Cardiac muscle cell (in vitro differentiated cells and primary cell): ENCODE measurements around the gene DOCK3. TPM values are rescaled to one million over a fixed set of nuclear protein-coding genes. Genes with fewer than 3 reads are reported as not detected.
"Not testable (repeated sequence)": the region's sequence is repeated elsewhere in the genome, so short reads cannot be mapped to it uniquely, and the experiment has no call there.

Experiments
- DNase-seq, 2 donors: peaks; one replicate each; pipeline versions ENCODE4 v3.0.0 to v3.0.0-alpha.2; 2010 to 2017; ENCODE audit warnings: low read depth in 1 of 2, low spot score in 1 of 2
- H3K27ac ChIP-seq: fragments of 200-600 bp; sonication (generic); 2 replicates; pipeline ENCODE4 v1.5.1; 2016
- H3K27me3 ChIP-seq: fragments of 200-600 bp; sonication (generic); 2 replicates; pipeline ENCODE4 v1.6.0; 2016; ENCODE audit warnings: control low read depth
- H3K36me3 ChIP-seq: fragments of 200-600 bp; sonication (generic); 2 replicates; pipeline ENCODE4 v1.5.1; 2016; ENCODE audit warnings: control low read depth
- H3K4me1 ChIP-seq: fragments of 200-600 bp; sonication (generic); 2 replicates; pipeline ENCODE4 v1.8.1; 2017; ENCODE audit warnings: low read depth, mild to moderate bottlenecking, mixed run types
- H3K4me3 ChIP-seq: fragments of 200-600 bp; sonication (generic); 2 replicates; pipeline ENCODE4 v1.5.1; 2016; ENCODE audit warnings: mild to moderate bottlenecking
- H3K9me3 ChIP-seq: fragments of 200-600 bp; sonication (generic); 2 replicates; pipeline ENCODE4 v1.5.1; 2017; ENCODE audit warnings: low read depth, mild to moderate bottlenecking, control low read depth
- polyA plus RNA-seq: library from polyadenylated mRNA; unstranded; fragments of >200 nt; fragmentation: Nextera tagmentation; extraction: Ambion mirVana; gene quantifications from 2 replicates; pipeline ENCODE4 v1.2.1, GENCODE V29; 2016
- total RNA-seq: library from RNA; depleted of rRNA; stranded (reverse); fragments of >200 nt; gene quantifications from 2 replicates; pipeline ENCODE4 v1.2.3, GENCODE V29; 2016
- TF ChIP-seq, protein P1 (sequence below): IDR thresholded peaks from 2 replicates; pipeline ENCODE4 v1.5.1; 2012; ENCODE audit warnings: low read depth, mild to moderate bottlenecking, low read length

DOCK3 gene
- total and polyA plus RNA-seq, 2 experiments from 2014 or later = 0.56 to 1.3 TPM

DNA sequence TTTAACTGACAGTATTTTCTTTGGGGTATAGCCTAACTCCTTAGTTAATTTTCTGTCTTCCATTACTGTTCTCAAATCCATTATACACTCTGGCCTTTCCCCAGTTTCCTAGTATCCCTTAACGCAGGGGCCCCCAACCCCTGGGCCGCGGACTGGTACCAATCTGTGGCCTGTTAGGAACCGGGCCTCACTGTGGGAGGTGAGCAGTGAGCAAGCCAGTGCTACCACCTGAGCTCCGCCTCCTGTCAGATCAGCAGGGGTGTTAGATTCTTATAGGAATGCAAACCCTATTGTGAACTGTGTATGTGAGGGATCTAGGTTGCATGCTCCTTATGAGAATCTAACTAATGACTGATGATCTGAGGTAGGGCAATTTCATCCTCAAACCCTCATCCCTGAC is 75.1 kb downstream of the DOCK3 start:
- no peak overlapping the region for H3K4me3 ChIP-seq
- H3K27ac ChIP-seq = no peak overlapping the region
- no peaks in the 10 kb centered on the region for H3K9me3 ChIP-seq
- H3K36me3 ChIP-seq = no peaks in the 10 kb centered on the region
- H3K27me3 ChIP-seq = no peaks in the 10 kb centered on the region
- TF ChIP-seq, protein P1, sequence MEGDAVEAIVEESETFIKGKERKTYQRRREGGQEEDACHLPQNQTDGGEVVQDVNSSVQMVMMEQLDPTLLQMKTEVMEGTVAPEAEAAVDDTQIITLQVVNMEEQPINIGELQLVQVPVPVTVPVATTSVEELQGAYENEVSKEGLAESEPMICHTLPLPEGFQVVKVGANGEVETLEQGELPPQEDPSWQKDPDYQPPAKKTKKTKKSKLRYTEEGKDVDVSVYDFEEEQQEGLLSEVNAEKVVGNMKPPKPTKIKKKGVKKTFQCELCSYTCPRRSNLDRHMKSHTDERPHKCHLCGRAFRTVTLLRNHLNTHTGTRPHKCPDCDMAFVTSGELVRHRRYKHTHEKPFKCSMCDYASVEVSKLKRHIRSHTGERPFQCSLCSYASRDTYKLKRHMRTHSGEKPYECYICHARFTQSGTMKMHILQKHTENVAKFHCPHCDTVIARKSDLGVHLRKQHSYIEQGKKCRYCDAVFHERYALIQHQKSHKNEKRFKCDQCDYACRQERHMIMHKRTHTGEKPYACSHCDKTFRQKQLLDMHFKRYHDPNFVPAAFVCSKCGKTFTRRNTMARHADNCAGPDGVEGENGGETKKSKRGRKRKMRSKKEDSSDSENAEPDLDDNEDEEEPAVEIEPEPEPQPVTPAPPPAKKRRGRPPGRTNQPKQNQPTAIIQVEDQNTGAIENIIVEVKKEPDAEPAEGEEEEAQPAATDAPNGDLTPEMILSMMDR = no peak
- DNase-seq = peak in 1 of 2 donors; percentile 1
- H3K4me1 ChIP-seq = no peaks in the 10 kb centered on the region

DNA sequence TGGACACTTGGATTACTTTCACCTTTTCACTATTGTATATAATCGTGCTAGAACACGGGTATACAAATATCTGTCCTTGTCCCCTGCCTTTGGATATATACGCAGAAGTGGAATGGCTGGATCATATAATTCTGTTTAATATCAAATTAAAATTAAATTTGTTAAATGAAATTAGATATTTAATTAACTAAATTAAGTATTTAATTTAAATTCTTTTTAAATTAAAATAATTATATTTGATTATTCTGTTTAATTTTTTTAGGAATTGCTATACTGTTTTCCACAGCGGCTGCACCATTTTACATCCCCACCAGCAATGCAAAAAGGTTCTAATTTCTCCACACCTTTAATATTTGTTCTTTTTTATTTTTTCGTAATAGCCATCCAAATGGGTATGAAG is 84.3 kb downstream of the DOCK3 start:
- no peak overlapping the region for H3K4me3 ChIP-seq
- no peaks in the 10 kb centered on the region for H3K27me3 ChIP-seq
- H3K36me3 ChIP-seq = no peaks in the 10 kb centered on the region
- H3K27ac ChIP-seq = no peak overlapping the region
- no peak for DNase-seq
- H3K9me3 ChIP-seq = no peaks in the 10 kb centered on the region
- H3K4me1 ChIP-seq = no peaks in the 10 kb centered on the region
- TF ChIP-seq, protein P1 = no peak

DNA sequence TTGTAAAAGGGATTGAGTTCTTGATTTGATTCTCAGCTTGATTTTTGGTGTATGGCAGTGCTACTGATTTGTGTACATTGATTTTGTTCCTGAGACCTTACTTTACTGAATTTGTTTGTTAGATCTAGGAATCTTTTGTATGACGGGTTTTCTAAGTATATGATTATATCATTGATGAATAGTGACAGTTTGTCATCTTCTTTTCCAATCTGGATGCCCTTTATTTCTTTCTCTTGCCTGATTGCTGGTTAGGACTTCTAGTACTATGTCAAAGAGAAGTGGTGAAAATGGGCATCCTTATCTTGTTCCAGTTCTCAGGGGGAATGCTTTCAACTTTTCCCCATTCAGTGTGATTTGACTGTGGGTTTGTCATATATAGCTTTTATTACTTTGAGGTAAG is 103.0 kb downstream of the DOCK3 start:
- DNase-seq = no peak
- Histone ChIP-seq H3K27ac (no peak overlapping the region), H3K27me3 (no peaks in the 10 kb centered on the region)

DNA sequence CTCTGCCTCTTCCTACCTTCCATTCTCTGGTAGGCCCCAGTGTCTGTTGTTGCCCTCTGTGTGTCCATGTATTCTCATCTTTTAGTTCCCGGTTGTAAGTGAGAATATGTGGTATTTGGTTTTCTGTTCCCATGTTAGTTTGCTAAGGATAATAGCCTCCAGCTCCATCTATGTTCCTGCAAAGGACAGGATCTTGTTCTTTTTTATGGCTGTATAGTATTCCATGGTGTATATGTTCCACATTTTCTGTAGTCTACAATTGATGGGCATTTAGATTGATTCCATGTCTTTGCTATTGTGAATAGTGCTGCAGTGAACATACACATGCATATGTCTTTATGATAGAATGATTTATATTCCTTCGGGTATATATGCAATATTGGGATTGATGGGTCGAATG is 107.0 kb downstream of the DOCK3 start:
- H3K4me1 ChIP-seq, H3K27ac ChIP-seq, DNase-seq, H3K9me3 ChIP-seq, H3K27me3 ChIP-seq, H3K36me3 ChIP-seq, H3K4me3 ChIP-seq: not testable (repeated sequence)

More for the DNA sequence above, 103.0 kb downstream of the DOCK3 start:
- H3K9me3 ChIP-seq = no peaks in the 10 kb centered on the region
- no peaks in the 10 kb centered on the region for H3K36me3 ChIP-seq
- no peaks in the 10 kb centered on the region for H3K4me1 ChIP-seq
- TF ChIP-seq, protein P1 = no peak
- no peak overlapping the region for H3K4me3 ChIP-seq

DNA sequence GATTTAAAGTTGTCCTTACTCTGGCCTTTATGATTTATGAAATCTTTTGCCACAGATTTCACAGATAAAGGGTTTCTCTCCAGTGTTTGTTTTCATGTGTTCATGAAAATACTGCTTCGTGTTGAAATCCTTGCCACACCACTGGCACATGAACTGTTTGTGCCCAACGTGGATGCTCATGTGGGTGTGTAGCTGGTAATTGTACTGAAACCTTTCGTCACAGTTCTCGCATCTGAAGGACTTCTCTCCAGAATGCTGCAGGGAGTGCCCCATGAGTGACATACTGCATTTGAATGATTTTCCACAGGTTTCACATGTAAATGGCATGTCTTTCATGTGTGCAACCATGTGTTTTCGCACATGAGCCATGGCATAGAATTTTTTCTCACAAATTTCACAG is 111.9 kb downstream of the DOCK3 start:
- Histone ChIP-seq H3K27me3 (no peaks in the 10 kb centered on the region), H3K9me3 (no peaks in the 10 kb centered on the region), H3K4me1 (no peaks in the 10 kb centered on the region), H3K27ac (no peak overlapping the region), H3K4me3 (no peak overlapping the region), H3K36me3 (no peaks in the 10 kb centered on the region)
- TF ChIP-seq, protein P1 = no peak
- no peak for DNase-seq

DNA sequence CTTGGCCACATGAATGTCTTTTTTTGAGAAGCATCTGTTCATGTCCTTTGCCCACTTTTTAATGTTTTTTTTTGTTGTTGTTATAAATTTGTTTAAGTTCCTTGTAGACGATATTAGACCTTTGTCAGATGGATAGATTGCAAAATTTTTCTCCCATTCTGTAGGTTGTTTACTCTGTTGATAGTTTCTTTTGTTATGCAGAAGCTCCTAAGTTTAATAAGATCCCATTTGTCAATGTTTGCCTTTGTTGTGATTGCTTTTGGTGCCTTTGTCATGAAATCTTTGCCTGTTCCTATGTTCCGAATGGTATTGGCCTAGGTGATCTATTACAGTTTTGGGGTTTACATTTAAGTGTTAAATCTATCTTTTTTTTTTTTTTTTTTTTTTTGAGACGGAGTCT is 116.2 kb downstream of the DOCK3 start:
- DNase-seq, H3K36me3 ChIP-seq, H3K4me1 ChIP-seq, H3K4me3 ChIP-seq, H3K27ac ChIP-seq, H3K27me3 ChIP-seq, H3K9me3 ChIP-seq: not testable (repeated sequence)

DNA sequence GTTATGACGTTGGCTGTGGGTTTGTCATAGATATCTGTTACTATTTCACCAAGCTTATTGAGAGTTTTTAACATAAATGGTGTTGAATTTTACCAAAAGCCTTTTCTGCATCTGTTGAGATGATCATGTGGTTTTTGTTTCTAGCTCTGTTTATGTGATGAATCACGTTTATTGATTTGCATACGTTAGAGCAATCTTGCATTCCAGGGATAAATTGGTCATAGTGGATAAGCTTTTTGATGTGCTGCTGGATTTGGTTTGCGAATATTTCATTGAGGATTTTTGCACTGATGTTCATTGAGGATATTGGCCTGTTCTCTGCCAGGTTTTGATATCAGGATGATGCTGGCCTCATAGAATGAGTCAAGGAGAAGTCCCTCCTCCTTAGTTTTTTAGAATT is 117.8 kb downstream of the DOCK3 start:
- no peaks in the 10 kb centered on the region for H3K27me3 ChIP-seq
- no peak overlapping the region for H3K4me3 ChIP-seq
- H3K4me1 ChIP-seq = no peaks in the 10 kb centered on the region
- H3K27ac ChIP-seq = no peak overlapping the region
- DNase-seq = no peak
- no peaks in the 10 kb centered on the region for H3K36me3 ChIP-seq
- no peaks in the 10 kb centered on the region for H3K9me3 ChIP-seq
- TF ChIP-seq, protein P1 = no peak

DNA sequence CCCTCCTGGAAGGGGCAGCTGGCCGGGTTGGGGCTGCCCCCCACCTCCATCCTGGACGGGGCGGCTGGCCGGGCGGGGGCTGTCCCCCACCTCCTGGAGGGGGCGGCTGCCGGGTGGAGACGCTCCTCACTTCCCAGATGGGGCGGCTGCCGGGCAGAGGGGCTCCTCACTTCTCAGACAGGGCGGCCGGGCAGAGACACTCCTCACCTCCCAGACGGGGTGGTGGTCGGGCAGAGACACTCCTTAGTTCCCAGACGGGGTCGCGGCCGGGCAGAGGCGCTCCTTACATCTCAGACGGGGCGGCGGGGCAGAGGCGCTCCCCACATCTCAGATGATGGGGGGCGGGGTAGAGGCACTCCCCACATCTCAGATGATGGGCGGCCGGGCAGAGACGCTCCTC is 129.1 kb downstream of the DOCK3 start:
- H3K9me3 ChIP-seq, DNase-seq, H3K4me3 ChIP-seq, H3K36me3 ChIP-seq, H3K4me1 ChIP-seq, H3K27ac ChIP-seq, H3K27me3 ChIP-seq: not testable (repeated sequence)

DNA sequence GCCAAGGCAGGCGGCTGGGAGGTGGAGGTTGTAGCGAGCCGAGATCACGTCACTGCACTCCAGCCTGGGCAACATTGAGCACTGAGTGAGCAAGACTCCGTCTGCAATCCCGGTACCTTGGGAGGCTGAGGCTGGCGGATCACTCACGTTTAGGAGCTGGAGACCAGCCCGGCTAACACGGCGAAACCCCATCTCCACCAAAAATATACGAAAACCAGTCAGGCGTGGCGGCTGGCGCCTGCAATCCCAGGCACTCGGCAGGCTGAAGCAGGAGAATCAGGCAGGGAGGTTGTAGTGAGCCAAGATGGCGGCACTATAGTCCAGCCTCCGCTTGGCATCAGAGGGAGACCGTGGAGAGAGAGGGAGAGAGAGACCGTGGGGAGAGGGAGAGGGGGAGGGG is 129.6 kb downstream of the DOCK3 start:
- H3K9me3 ChIP-seq, H3K4me3 ChIP-seq, DNase-seq, H3K27me3 ChIP-seq, H3K36me3 ChIP-seq, H3K27ac ChIP-seq, H3K4me1 ChIP-seq: not testable (repeated sequence)
